Activated gamma-delta T cell treated with anti-CD3 and anti-CD28 coated beads, Interleukin-2, amount 50 U/mL, for 16 hours (primary cell): ENCODE data around the gene DNAJB6.
"Not testable (repeated sequence)": the region's sequence is repeated elsewhere in the genome, so short reads cannot be mapped to it uniquely, and the experiment has no call there.

Experiments
- DNase-seq: peaks from one replicate; pipeline ENCODE4 v3.0.0-alpha.2; 2020; ENCODE audit warnings: low read depth

Gene DNAJB6

GRCh38 chr7:157442993-157443831 is 106.4 kb downstream of the DNAJB6 start:
- DNase-seq = no peak

GRCh38 chr7:157444011-157444842 is 107.4 kb downstream of the DNAJB6 start:
- no peak for DNase-seq

GRCh38 chr7:157444843-157445135 is 108.0 kb downstream of the DNAJB6 start:
- no peak for DNase-seq

- no peak for DNase-seq
These were observed 108.6 kb downstream of the DNAJB6 start for GRCh38 chr7:157445246-157445955.

- DNase-seq = no peak
These were observed 109.1 kb downstream of the DNAJB6 start for GRCh38 chr7:157445956-157446295.

GRCh38 chr7:157446322-157446721 is 109.5 kb downstream of the DNAJB6 start:
- no peak for DNase-seq

- DNase-seq = not testable (repeated sequence)
These were observed 117.2 kb downstream of the DNAJB6 start for GRCh38 chr7:157454003-157454402.

- DNase-seq = no peak
These were observed 120.8 kb downstream of the DNAJB6 start for GRCh38 chr7:157457355-157458253.

- DNase-seq = no peak
These were observed 121.4 kb downstream of the DNAJB6 start for GRCh38 chr7:157458254-157458633.

- DNase-seq = no peak
These were observed 123.2 kb downstream of the DNAJB6 start for GRCh38 chr7:157459966-157460365.

GRCh38 chr7:157460721-157461120 is 123.9 kb downstream of the DNAJB6 start:
- no peak for DNase-seq

- DNase-seq = no peak
These were observed 125.0 kb downstream of the DNAJB6 start for GRCh38 chr7:157461573-157462418.

GRCh38 chr7:157462419-157462771 is 125.6 kb downstream of the DNAJB6 start:
- DNase-seq = no peak

- DNase-seq = no peak
These were observed 126.0 kb downstream of the DNAJB6 start for GRCh38 chr7:157462840-157463239.

- no peak for DNase-seq
These were observed 126.4 kb downstream of the DNAJB6 start for GRCh38 chr7:157463245-157463644.

GRCh38 chr7:157464111-157464970 is 127.5 kb downstream of the DNAJB6 start:
- no peak for DNase-seq

GRCh38 chr7:157464971-157465886 is 128.4 kb downstream of the DNAJB6 start:
- no peak for DNase-seq

- DNase-seq = no peak
These were observed 129.4 kb downstream of the DNAJB6 start for GRCh38 chr7:157465891-157466866.
